HG03432 (cell line): Measurements from ENCODE around the gene PHYHD1.
"Not testable (repeated sequence)": the region's sequence is repeated elsewhere in the genome, so short reads cannot be mapped to it uniquely, and the experiment has no call there.

Experiments used
- ATAC-seq: cut with Tn5 transposase; IDR thresholded peaks from one replicate; pipeline ENCODE4 v1.9.1; 2021; ENCODE audit warnings: mild to moderate bottlenecking, moderate library complexity; ENCODE audit not compliant: unreplicated experiment

Gene PHYHD1

DNA sequence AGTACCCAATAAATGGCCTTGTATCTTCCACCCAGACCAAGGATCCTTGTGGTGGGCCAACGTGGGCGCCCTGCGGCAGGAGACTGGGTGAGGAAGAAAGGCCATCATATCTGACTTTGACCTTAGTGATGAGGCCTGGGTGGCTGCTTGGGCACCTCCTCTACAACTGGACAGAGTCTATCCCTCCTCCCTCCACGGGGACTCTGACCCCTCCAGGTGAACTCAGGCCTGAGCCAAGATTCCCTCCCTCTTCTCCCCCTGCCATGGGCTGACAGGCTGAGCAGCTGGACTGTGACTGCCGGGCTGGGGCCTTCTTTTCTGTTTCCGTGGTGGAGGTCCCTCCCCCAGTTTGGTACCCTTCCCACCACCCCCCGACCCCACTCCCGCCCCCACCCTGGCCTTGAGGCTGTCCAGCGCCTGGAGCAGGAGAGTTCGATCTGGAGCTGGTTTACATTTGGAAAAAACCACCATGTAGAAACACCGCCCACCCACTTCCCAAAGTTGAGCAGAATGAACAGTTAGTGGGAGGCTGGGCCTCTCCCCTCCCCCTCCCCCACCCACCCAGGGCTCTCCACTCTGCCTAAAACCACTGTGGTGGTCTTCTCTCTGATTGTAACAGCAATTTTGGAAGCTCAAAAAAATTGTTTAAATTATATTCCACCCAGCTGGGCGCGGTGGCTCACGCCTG, 1.2 kb upstream of the PHYHD1 start:
- ATAC-seq: no peak

DNA sequence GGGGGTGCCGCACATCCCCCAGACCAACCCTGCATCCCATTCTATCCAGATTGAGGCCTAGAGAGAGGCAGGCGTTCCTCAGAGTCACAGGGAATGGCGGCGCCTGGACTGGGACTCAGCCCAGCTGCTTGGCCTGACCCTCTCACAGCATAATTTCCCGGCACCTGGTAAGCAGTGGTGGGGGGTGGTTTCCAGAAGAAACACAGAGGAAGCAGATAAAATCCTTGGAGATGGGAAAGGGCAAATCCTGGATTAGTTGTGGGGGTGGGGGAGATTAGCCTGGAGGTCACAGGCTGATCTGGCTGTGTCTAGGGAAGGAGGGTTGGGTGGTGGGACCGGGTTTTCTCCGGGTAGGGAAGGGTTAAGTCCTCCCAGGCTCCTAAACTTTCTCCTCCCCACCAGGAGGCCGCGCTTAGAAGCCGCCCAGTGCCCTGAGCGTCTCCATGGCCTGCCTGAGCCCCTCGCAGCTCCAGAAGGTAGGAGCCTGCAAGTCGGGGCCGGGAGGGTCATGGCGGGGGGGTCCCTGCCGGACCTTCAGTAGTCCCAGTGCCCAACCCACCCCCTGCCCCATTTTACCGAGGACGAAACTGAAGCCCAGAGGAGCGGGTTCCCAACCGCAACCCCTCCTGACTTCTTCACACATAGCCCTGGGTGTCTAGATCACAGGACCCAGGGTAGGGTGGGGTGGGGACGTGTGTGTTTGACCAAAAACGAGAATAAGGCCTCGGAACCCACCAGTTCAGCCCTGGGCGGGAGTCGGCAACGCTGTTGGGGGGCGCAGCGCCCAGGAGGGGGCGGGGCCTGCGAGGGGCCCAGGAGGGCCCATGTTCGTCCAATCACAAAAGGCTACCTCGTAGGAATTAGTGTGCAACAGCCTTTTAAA, 1.3 kb downstream of the PHYHD1 start:
- ATAC-seq: no peak

DNA sequence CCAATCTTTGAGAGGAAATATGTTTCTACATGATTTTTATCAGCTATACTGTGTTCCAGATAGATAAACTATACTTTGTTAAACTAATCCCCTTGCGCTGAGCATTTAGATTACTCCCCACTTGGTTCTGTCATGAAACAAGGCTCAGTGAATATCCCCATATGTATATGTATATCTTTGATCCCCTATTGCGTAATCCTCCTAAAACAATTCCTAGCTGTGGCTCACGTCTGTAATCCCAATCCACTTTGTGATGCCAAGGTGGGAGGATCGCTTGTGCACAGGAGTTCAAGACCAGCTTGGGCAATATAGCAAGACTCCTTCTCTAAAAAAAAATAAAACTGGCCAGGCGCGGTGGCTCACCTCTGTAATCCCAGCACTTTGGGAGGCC, 2.7 kb downstream of the PHYHD1 start:
- ATAC-seq: no peak

DNA sequence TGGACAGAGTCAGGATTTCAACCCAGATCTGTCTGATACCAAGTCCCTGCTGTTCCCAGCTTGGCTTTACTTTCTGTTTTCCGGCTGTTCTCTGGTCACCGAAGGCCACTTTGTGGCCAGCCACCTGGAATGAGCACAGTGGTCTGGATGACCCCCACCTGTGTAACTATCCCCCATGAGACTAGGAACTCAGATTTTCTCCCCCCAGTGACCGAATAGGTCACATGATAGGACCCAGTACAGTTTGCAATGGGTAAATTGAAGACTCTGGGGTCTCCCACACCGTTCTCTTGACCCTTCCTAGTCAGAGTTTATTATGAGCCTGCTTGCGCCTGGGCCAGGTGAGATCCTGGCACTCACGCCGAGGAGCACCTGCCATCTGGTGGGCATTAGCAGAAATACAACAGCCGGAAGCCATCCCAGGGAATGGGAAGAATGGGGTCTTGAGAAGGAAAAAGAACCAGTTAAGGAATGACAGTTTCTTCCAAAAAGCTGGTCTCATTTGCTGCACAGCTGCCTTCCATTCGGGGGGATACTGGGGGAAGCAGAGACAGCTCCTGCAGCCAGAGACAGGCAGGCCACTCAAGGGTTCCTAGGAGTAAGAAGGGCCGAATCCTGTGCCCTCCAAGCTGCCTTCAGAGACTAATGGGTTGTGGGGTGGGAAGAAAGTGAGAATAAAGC, 7.1 kb downstream of the PHYHD1 start:
- no peak for ATAC-seq

DNA sequence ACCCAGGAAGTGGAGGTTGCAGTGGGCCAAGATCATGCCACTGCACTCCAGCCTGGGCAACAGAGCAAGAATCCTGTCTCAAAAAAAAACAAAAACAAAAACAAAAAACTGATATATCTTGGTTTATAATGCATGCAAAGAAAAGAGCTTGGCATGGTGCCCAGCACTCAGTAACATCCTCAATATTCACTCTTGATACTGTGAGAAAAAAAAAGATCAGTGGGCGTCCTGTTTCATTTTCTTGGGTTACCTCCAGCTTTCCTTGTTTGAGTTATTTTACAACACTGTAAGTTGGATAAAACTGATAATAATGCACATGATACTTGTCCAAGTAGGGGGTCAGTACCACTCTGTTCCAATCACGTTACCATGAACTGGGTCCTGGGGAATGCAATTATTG, 7.8 kb downstream of the PHYHD1 start:
- ATAC-seq: no peak

DNA sequence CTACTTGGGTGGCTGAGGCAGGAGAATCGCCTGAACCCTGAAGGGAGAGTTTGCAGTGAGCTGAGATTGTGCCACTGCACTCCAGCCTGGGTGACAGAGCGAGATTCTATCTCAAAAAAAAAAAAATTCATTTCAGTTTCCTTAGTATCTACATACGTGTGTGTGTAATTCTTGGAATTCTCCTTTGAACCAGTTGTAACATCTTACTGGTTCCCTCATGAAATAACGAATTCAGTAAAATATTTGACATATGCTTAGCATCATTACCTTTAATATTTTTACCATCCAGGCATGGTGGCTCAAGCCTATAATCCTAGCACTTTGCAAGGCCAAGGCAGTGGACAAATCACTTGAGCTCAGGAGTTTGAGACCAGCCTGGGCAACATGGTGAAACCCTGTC, 8.8 kb downstream of the PHYHD1 start:
- no peak for ATAC-seq

DNA sequence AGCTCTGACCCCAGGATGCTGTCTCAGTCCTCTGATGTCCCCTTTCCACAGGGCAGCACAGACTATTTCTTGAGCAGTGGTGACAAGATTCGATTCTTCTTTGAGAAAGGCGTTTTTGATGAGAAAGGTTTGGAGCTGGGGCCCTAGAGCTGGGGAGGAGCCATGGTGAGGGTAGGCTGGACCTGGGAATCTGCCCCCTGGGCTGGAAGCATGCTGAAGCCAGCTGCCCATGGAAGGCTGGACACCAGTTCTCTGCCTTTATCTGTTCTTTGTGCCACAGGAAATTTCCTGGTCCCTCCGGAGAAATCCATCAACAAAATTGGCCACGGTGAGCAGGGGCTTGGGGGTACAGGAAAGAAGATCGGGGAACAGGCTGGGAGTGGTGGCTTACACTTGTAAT, 12.9 kb downstream of the PHYHD1 start:
- ATAC-seq: no peak

DNA sequence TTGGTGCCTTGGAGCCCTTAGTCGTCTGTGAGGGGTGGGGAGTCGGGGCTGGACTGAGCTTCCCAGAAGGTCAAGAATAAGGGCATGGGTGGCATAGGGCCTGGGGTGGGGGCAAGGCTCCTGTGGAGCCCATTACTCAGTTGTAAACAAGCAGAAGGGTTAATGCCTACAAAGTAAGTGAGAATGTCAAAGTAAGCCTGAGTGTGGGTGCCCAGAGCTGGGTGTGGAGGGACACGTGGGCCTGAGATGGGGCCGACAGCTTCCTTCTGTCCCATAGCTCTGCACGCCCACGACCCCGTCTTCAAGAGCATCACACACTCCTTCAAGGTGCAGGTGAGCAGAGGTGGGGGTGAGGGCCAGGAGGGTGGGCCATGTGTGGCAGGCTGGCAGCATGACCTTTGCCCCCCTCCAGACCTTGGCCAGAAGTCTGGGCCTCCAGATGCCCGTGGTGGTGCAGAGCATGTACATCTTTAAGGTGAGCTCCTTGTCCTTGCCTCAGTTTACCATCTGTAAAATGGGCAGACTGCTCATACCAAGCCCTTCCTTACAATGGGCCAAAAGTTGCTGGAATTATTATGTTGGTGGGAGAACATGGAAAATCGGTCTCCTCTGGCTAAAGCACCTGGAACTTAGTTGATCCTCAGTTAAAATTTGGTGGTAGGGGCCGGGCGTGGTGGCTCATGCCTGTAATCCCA, 15.5 kb downstream of the PHYHD1 start:
- ATAC-seq: no peak

DNA sequence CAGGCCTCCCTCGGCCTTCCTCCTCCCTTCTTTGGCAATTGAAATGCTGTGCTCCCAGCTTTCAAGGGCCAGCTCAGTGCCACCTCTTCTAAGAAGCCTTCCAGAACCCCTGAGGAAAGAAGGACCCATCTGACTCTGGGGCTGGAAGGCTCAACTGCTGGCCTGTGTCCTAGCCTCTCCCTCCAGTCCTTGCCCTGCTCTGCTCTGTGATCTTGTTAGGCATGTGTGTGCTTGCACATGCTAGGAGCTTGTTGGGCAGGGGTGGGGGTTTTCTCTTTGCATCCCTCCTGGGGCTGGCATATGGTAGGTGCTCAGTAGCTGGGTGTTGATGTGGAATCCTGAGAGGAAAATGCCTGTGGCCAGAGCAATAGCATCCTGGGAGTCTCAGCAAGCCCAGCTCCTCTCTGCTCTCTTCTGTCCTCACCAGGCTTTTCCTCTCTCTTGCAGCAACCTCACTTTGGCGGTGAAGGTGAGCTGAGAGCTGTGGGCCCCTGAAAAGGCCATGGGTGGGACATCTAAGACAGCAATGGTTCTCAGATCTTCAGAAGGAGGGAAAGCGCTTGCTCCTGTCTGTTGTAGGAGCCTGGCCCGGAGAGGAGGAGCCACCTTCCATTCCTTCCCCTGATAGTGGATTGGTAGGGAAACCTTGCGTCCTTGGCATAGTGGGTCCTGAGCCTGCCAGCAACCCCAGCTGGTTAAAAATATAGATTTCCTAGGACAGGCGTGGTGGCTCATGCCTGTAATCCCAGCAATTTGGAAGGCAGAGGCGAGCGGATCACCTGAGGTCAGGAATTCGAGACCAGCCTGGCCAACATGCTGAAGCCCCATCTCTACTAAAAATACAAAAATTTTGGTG, 16.8 kb downstream of the PHYHD1 start:
- no peak for ATAC-seq

DNA sequence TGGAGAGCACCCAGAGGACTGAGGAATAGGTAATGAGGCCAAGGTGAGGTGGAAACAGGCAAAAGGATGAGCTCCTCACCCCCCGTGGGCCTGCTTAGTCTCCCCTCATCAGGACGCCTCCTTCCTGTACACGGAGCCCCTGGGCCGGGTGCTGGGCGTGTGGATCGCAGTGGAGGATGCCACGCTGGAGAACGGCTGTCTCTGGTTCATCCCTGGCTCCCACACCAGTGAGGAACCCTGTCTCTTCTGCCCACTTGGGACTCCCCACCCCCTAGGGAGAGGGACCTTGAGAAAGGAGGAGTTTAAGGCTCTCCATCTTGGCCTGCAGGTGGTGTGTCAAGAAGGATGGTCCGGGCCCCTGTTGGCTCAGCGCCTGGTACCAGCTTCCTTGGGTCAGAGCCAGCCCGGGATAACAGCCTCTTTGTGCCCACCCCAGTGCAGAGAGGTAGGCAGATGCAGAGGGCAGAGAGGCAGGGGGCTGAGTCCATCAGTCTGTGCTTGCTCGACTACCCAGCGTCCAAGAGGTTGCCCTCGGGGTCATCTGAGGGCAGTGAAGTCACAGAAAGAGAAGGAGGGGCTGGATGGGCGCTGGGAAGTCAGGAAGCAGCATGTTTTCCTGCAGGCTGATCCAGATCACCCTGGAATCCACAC, 19.6 kb downstream of the PHYHD1 start:
- ATAC-seq: no peak

DNA sequence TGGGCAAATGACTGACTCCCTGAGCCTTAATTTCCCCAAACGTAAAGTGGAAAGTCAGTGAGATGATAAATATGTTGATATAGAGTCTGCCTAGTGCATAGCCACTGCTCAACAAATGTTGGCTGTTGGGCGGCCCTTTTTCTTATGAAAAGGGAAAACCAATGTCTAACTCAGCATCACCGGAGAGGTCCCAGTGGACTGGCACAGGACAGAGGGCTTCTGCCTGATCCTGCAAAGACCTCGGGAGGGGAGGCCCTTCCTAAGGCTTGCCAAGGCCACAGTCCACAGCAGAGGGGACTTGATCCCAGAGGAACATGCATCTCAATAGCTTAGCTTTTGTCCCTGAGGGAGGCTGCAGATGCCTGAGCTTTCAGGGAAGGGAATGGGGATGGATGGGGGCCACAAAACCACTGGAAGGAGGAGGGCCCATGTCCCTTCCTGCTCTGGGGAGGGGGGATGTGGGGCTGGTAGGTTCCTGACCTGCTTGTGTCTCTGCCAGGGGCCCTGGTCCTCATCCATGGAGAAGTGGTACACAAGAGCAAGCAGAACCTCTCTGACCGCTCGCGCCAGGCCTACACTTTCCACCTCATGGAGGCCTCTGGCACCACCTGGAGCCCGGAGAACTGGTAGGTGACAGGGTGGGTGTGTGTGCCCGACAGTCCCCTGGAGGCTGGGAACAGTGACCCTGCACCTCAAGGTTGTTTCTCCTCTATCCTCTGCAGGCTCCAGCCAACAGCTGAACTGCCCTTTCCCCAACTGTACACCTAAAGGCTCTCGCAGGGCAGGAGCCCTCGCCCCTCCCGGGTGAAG, 20.4 kb downstream of the PHYHD1 start:
- ATAC-seq: no peak

DNA sequence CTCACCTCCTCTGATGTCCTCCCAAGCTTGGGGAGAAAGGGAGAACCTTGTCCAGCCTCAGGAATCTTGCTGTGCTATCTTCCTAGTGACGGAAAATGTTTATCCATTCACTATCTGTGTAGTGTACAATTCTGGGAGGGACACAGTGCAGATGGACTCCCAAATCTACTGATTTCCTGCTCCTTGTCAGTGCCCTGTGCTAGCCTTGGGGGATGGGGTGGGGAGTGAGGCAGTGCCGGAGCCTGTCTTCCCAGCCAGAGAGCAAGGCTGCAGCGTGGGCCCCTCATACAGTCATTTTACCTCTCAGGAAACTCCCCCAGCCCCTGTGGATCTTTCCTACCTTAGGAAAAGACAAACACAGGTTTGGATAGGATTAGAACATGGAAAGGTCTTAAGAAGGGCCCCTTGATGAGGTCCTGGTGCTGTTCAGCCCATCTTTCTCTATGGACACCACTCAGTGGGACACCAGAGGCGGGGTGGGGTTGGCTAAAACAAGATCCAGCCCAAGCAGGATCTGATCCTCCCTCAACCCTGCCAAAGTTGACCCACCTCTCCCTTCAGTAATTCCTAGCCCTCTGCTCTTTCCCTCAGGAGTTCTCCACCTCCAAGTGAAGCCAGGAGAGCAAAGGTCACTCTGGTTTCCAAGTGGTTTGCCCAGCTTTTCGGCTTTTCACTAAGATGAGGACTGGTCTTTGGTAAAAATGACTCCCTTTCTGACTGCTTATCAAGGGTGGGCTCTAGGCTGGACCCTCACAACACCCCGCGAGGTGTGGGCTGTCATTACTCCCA, 23.2 kb downstream of the PHYHD1 start:
- ATAC-seq: no peak

DNA sequence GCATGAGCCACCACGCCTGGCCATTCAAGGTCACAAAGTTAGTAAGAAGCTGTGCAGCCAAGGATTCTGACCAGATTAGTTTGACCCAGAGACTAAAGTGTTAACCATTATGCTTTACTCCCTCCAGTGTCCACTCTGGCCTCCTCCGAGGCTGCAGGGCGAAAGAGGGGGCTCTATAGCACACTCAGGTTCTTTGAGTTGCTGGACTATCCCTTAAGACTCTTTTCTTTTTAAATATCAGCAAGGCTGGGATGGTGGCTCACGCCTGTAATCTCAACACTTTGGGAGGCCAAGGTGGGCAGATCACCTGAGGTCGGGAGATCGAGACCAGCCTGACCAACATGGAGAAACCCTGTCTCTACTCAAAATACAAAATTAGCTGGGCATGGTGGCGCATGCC, 24.2 kb downstream of the PHYHD1 start:
- not testable (repeated sequence) for ATAC-seq

DNA sequence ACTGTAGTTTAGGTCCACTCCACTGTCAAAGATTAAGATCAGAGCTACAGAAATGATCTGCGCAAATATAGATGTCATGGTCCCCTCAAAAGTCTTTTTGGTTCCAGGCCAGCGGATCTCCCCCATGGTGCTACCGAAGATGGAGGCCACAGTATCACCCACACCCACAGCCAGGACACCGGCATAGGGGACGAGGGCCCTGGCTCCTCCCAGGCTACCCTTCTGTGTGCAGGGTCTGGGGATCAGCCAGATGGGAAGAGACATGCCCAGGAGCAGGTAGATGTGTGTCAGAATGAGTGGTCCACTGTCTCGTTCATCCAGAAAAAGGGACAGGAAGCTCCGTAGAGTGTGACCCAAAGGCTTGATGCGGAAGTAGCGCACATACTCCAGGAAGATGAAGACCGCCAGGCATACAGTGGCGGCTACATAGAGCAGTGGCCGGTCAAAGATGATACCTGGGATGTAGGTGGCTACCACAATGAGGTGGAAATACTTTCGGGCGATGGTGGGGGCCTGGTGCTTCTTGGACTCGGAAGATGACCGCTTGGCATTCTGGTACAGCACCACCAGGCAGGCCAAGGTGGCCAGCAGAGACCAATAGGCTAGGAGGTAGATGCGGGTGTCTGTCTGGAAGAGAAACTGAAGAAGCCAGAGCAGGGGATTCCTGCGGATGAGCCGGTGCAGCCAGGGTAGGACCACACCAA, 25.2 kb downstream of the PHYHD1 start:
- ATAC-seq: no peak

DNA sequence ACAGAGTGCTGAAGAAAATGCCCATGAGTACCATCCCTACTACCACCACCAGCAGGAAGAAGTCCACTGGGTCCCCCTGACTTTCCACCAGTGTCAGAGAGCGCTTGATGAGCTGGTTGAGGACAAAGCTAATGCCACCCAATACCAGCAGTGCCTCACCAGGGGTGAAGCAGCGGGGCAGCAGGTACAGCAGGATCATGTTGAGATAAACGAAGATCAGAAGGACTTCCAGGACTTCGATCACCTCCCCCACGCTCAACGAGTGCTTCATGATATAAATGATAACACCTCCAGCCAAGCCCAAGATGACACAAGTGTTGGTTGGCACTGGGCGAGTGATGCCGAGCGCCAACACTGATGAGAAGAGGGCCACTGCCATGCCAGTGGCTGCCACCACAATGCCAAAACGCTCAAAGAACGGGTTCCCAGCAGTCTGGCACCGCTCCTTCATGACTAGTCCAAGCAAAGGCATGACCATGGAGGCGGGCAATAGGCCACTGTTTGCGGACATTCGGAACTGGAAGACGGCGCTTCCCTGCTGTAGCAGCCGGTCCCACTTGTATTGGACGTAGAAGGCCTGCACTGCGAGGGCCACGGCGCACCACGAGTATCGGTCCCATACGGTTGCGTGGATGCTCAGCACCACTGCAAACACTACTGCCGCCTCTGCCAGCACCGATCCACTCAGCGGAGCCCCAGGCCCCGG, 25.9 kb downstream of the PHYHD1 start:
- ATAC-seq: no peak

DNA sequence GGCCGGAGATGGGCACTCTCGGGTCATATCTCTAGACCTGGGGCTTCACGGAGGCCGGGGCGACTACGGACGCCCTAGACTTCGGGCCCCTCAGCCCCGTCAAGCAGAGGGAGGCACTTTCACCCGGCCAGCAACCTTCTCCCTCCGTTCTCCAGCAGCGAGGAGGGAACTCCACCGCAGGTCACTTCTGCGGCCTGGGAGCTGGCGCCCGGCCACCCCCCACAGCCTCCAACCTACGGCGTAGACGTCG, 26.4 kb downstream of the PHYHD1 start:
- no peak for ATAC-seq
